NK-92 (cell line): ENCODE measurements around the gene ESRRB.

Experiments
- DNase-seq: peaks from one replicate; lab custom pipeline; 2025; ENCODE audit not compliant: unreplicated experiment; lab: John Stamatoyannopoulos, UW

ESRRB gene

GRCh38 chr14:76405627-76406026, 29.7 kb downstream of the ESRRB start:
- no peak for DNase-seq

- DNase-seq, result no peak
Observed at GRCh38 chr14:76407449-76408150, 31.7 kb downstream of the ESRRB start.

- DNase-seq, result no peak
Observed at GRCh38 chr14:76408877-76409276, 32.9 kb downstream of the ESRRB start.

- DNase-seq, result no peak
Observed at GRCh38 chr14:76412501-76412900, 36.6 kb downstream of the ESRRB start.

DNA sequence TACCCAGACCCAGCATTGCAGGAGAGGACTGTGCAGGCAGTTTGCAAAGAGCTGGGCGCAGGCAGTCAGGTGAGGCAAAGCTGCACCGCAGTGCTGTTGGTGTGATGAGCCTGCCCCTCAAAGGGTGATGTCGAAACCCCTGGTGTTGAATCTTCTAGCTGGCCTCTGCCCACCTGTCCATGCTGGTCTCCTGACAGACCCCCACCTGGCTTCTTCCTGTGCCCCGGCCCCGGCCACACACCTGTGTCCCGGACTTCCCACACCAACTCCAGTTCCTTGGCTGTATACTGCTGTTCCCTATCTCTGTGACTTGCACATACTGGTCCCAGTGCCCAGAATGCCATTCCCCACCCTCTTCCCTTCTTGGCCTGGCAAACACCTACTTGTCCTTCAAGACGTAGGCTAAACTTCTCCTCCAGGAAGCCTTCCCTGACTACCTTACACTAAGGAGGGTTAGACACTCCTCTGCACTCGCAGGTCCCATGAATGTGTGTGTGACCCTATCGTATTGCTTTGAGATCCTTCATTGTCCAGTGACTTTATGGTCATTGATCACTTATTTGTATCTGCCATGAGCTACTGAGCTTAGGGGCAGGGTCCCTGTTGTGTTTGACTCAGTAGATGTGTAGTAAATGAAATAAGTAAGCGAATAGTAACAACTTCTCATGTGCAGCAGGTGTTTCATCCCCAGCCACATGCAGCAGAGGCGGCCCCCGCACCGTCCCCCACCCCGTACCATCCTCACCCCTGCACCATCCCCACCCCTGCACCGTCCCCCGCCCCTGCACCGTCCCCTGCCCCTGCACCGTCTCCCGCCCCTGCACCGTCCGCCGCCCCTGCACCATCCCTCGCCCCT, 37.4 kb downstream of the ESRRB start:
- no peak for DNase-seq

DNA sequence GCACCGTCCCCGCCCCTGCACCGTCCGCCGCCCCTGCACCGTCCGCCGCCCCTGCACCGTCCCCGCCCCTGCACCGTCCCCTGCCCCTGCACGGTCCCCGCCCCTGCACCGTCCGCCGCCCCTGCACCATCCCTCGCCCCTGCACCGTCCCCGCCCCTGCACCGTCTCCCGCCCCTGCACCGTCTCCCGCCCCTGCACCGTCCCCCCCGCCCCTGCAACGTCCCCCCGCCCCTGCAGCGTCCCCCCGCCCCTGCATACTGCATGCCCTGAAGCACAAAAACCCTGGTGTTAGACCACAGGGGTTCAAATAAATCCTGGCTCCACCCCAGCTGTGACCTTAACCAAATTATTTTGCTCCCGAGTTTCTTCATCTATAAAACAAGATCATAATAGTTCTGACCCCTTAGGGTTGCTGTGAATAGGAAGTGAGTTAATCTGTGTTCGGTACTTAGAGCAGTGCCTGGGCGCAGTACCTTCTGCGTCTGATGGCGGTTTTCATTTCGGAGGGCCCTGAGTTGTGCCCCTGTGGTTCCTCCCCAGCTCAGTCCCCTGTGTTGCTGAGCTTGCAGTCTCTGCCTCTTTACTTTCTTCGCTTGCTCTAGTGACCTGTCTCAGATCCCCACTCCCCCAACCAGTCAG, 38.1 kb downstream of the ESRRB start:
- DNase-seq, result no peak

DNA sequence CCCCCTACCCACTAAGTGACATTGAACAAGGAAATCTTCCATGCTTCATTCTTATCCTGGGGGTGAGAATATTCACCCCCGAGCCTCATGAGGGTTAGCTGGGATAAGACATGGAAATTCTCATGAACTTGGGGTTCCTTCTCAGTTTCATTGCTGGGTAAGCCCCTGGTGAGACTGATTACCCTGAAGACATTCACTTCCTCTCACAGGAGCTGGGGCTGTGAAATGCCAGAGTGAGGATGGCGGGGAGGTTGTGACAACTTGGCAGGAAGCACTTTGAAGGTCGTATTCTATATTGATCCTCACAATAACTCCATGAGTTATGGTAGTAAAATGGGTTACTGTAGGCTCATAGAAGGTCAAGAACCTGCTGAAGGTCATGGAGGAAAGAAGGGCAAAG, 43.5 kb downstream of the ESRRB start:
- DNase-seq, result no peak

- no peak for DNase-seq
Observed at GRCh38 chr14:76420827-76421226, 44.9 kb downstream of the ESRRB start.

DNA sequence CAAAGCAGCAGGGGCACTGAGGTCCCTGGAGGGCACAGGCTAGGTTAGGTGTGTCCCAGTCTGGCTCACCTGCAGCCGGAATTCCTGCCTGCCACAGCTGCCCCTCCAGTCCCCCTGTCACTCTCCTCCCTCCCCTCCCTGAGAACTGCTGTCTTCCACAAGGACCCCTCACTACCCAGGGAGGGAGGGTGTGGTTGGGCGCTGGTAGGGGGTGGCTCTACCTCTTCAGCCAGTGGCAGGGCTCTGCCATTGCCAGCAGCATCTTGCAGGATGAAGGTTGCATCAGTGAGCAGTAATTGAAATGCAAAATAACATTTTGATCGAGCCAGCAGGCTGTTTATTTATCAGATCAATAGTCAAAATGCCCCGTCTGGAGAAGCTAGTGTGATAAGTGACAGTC, 45.7 kb downstream of the ESRRB start:
- no peak for DNase-seq

DNA sequence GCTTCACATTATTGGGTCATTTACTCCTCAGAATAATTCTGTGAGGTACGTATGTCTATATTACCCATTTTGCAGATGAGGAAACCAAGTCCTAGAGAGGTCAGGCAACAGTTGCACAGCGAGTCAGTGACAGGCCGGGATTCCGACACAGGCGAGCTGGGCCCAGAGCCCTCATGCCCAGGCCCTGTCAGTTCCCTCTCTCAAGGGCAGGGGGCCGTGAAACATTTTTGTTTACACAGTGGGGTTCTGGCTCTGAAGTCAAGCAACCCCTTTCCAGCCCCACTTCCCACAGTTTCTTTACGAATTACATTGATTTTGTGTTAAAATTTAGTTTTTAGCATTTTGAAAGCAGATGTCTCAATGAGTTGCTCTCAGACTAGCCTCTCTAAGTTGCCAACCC, 46.7 kb downstream of the ESRRB start:
- no peak for DNase-seq

- no peak for DNase-seq
Observed at GRCh38 chr14:76423534-76423933, 47.6 kb downstream of the ESRRB start.

GRCh38 chr14:76424359-76424758, 48.4 kb downstream of the ESRRB start:
- no peak for DNase-seq

GRCh38 chr14:76426161-76426696, 50.3 kb downstream of the ESRRB start:
- no peak for DNase-seq

DNA sequence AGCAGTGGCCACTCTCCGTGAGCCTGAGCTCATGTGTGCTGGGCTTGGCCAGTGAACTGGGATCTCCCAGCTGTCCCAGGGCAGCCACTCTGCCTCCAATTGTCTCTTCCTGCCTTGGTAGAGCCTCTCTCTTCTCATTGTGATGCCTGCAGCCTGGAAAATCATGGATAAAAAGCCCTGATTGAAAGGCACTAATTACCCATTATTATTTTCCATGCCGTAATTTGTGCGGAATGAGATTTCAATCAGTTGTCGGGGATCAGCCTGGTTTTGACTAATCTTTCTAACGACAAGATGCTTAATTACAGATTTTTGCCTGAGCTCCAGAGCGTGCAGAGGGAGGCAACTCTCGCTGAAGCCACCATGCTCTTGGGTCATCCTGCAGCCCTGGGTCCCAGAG, 52.7 kb downstream of the ESRRB start:
- DNase-seq, result no peak

DNA sequence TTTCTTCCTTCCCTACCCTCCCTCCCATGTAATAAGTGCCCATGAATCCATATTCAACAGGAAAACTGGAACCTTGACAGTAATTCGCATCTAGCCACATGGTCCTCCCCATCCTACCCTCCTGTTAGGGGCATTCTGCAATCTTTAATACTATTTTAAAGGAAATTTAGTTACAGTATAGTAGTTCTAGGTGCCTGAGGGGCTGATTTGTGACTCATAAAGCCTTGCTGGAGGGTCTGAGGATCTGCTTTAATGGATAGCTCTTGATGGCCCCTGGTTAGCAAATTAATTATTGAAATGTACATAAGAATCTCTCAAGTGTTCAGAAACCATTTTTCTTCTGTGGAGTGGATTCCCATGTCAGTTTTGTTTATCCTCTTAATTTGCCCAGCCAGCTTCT, 54.1 kb downstream of the ESRRB start:
- no peak for DNase-seq

DNA sequence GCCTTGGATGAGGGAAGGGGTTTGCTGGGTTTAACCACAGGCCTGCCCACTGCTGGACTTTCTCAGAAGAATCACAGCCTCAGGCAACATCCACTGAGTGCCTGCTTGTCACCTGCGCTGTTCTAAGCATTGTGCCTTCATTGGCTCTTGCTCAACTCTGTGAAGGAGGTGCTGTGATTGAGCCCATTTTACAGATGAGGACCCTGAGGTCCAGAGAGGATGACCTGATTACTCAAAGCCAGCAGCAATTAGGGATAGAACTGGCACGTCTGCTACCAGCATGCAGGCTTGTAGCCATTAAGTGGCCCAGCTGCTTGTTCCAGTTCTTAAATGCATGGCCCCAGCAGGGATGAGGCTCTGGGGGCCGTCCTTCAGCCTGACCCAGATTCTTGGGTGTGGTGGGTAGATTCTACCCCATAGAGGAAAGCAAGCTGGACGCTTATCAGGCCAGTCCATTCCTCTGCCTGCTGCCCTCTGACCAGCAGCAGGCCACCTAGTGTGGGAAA, 54.6 kb downstream of the ESRRB start:
- no peak for DNase-seq

DNA sequence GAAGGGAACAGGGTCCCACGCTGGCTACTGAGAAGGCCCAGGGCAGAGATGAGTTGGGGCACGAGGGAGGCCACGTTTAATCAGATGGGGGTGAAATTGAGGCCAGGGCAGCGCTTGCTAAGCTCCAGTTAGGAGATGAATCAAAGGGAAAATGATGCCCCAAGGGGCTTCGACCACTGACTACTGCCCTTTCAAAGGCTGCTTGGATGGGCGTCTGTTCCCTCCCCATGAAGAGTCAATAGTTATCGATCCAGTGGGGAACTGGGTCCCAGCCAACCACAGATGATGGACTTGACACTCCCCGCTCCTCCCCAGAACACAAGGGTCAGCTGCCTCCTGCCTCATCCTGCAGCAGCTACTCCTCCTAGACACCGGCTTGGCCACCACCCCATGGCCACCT, 55.6 kb downstream of the ESRRB start:
- DNase-seq, result no peak

GRCh38 chr14:76432827-76433752, 57.2 kb downstream of the ESRRB start:
- DNase-seq, result no peak

DNA sequence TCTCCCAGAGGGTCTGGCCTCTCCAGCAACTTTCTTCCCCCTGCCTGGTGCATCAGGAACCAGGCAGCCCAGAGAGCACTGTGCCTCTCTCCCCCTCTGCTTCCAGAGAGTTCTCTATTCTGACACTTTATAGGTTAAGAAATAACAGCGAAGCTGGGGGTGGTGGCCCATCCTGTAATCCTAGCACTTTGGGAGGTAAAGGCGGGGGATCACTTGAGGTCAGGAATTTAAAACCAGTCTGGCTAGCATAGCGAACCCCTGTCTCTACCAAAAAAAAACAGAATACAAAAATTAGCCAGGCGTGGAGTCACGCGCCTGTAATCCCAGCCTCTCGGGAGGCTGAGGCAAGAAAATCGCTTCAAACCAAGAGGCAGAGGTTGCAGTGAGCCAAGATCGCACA, 58.3 kb downstream of the ESRRB start:
- DNase-seq, result no peak

DNA sequence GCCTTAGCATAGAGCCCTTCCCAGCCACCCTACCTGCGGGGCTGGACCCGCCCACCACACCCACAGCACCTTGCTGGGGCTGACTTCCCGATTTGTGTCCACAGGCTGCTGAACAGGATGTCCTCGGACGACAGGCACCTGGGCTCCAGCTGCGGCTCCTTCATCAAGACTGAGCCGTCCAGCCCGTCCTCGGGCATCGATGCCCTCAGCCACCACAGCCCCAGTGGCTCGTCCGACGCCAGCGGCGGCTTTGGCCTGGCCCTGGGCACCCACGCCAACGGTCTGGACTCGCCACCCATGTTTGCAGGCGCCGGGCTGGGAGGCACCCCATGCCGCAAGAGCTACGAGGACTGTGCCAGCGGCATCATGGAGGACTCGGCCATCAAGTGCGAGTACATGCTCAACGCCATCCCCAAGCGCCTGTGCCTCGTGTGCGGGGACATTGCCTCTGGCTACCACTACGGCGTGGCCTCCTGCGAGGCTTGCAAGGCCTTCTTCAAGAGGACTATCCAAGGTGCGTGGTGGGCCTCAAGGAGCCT, 63.4 kb downstream of the ESRRB start:
- no peak for DNase-seq
